Islet of Langerhans (tissue), 1 donor: Measurements from ENCODE around the gene DPF3.

ENCODE experiments used
- FAIRE-seq: peaks from one replicate; lab custom pipeline; 2011; peaks lifted over from hg19 to GRCh38; lab: Jason Lieb, UNC

The DPF3 gene

DNA sequence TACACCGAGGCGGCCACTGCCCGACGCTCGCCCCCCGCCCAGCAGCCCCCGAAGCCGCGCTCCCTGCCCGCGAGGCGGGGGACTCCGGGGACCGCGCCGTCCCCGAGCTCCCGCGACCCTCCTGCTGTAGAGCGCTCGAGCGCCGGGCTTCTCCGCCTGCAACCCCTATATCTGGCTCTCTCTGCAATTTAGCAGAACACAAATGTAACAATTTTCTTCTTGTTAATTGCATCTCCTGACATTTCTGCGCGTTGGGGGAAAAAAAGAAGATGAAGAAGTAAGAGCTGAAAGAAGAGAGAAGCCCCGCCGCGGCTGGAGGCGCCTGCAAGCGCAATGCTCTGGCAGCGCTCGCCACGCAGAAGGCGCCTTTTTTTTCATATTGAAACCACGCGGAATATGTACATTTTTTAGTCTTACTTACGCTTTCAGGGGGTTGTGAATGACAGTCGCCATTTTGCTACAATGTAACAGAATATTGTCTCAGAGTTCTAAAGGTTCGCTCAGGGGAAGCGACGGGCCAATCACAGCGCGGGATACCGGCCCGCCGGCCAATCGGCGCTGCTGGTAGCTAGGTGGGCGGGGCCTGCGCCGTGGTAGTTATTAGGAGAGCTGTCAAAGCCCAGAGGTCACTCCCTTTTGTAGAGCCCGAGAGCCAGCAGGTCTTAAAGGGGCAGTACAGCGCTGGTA is at the start of gene DPF3:
Gene DPF3 (minus strand): TSS at position 466 of the 687 bp plus-strand sequence. CDS start 13 bp downstream, at position 453.
- FAIRE-seq = no peak

DNA sequence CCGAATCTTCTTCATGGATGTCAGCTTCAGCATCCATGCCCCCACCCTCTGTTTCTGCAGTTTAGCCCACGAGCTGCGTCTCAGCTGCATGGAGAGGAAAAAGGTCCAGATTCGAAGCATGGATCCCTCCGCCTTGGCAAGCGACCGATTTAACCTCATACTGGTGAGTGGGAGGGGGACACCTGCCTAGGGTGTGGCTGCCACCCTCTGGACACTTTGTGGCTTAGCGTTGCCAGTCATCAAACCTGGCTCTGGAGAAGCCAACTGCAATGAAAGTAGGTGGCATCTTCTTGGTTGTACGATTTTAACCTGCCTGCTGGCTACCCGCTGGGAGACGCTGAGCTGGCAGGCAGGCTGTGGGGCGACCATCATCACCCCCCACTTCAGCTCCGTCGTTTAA is 49.0 kb upstream of the DPF3 start:
- FAIRE-seq = no peak

DNA sequence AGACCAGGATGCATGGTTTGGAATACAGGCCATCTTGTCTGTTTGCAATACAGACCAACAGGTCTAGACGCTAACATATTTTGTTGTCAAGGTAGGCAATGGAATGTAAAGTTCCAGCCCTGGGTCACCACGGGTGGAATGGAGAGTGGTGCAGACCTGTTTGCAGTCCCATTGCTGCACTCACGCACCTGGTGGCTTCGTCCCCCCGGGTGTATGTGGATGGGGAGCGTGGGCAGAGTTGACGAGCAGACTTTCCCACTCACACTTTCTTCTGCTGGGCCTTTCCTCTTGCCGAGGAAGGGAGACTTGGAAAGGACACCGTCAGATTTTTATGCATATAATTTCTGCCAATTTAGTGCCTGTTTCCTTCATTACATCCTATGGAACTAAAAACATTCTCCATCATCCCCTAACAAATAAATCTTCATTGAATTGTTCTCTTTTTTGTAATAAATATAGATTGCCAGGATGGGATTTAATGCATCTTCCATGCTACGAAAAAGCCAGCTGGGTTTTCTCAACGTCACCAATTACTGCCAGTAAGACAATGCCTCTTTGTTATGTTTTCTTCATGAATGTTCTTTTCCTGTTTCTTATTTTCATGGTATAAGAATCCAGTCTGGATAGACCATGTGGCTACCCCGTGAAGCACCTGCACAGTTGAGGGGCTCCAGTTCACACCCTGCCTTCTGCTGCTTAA is 47.5 kb upstream of the DPF3 start:
- FAIRE-seq = no peak

DNA sequence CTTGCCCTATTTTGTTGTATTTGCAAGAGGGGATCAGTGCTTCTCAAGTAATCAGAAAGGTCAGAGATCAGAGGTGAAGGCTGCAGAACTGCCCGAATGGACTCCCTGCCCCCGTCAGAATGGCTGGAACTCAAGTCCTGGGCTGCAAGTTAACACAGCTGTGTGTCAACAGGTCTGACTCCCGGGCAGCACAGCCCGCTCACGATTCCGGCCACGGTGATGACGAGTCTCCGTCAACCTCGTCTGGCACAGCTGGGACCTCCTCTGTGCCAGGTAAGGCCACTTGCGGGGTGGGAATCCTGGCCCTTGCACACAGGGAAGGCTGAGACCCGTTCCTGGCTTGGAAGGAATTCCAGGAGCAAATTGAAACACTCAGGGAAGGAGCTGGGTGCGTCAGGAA is 45.7 kb upstream of the DPF3 start:
- no peak for FAIRE-seq

DNA sequence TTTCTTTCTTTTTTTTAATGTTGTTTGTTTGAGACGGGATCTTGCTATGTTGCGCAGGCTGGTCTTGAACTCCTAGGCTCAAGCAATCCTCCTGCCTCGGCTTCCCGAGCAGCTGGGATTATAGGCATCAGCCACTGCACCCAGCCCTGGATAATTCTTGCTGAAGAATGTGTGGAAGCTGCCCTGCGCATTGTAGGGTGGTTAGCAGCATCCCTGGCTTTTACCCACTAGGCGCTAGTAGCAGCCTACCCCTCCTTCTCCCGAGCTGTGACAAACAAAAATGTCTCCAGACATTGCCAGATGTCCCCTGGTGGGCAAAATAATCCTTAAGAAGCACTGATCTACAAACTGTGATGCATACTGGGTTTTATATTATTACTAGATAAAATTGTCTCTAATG is 39.0 kb upstream of the DPF3 start:
- FAIRE-seq = no peak

DNA sequence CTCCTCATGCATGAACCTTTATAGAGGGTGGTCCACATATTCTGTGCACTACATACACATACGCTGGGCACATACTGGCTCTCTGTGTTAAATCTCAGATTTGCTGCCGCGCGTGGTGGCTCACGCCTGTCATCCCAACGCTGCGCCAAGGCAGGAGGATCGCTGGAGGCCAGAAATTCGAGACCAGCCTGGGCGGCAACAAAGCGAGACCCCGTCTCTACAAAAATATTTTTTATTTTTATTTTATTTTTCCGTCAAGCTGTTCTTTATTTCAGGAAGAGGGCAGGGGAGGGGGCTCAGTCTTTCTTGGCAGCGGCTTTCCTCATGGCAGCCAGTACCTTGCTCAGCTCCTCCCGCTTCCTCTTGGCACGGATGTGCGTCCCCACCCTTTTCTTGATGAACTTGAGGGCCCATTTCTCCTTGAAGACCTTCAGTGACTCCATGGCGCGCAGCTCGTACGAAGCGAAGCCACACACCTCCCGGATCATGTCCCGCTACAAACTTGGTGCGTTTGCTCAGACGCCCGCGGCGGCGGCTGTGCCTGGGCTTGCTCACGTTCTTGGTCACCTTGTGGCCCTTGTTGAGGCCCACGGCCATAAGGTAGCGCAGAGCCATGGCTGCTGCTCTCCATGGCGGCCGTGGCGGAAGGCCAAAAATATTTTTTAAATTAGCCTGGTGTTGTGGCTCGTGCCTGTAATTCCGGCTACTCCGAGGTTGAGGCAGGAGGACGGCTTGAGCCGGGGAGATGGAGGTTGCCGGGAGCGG is 35.6 kb upstream of the DPF3 start:
- no peak for FAIRE-seq

DNA sequence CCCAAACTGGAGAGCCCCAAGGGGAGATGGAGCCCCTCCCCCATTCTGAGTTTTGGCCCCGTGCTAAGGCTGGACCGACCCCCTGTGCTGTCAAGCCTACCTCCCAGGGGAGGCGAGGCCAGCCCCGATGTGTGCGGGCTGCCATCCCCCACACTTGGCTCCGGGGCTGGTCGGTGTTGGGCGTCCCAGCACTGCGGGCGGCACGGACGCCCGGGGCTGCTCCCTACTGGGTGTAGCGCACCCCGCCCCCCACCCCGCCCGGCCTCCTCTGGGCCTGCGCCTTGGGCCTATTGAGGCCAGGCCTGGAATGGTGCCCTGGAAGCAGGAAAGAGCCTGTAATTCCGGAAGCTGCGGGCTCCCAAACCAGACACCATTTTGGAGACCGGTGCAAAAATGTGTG is 35.0 kb upstream of the DPF3 start:
- no peak for FAIRE-seq

DNA sequence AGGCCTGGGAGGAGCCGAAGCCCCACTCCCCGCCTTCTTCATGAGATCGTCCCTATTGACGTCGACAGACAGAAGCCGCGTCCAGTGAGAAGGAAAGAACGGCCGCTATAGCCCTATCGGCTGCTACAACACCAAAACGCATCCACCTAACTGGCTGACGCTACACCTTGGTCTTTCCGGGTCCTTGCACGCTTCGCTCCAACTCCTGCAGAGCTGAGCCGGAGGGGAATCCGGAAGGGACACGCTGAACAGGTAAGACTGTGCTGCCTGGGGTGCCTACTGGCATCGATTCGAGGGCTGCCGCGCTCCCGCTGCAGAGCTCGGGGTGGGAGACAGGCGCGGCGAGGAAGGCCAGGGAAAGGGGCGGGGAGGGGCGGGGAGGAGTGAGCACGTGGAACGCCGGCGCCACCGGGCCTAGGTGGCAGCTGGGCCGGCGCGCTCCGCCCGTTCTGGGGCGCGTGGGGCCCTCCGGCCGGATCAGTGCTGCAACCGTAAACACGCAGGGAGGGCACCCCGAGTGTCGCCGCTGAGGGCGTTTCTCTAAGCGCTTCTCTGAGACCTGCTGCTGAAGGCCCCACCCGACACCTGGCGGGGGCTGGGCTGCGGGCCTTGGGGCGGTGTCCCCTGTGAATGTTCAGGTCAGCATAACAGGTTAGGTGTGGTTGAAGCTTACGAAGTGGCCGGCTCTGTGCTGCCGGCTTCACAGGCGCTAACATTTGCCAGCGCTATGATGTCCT is 32.6 kb upstream of the DPF3 start, which contains the start of gene DCAF4:
Gene DCAF4 (plus strand): TSS at position 173 of the 737 bp plus-strand sequence. CDS start 11,515 bp downstream, outside the sequence.
- peak; percentile 93 for FAIRE-seq

DNA sequence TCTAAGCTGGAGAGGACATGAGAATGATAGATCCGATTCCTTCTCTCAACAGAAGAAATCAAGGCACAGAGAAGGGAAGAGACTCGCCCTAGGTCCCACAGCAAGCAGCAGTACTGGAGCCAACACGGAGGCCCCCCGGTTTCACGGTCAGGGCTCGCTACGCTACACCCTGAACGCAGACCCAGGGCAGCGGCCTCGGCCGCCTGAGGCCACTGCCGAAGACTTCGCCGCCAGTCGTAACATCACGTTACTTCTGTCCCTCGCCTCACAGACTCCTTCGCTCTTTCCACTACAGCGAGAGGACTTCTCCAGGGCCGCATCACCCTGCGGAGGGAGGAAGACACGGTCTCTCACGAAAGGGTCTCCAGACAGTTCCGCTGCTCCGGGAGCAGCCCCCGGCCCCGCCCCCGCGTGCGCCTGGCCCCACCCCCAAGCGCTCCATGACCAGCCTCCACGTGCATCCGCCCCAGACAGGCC is 32.0 kb upstream of the DPF3 start:
- FAIRE-seq = no peak

DNA sequence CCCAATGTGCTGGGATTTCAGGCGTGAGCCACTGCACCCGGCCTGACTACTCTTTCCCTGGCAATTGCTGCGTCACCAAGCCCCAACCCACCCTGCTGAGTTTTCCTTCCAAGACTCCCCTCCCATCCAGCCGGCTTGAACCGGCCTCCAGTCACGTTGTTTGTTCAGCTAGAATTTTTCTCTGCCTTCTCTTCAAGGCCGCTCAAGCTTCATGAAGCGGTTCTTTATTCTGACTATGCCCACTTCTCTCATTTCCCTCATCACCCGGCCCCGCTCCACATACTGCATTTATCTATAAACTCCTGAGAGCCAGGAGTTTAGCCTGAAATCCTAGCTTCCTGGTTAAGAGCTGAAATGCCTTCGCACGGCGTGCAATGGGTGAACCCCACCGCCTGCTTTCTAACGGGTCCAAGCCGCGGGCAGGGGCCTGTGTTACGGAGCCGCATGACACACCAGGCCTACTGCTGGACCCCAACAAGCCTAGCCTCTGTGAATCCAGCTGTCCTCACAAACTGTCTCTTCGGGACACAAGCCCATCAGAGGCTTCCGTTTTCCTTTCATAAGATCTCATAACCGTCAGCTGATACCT is 31.4 kb upstream of the DPF3 start:
- no peak for FAIRE-seq

DNA sequence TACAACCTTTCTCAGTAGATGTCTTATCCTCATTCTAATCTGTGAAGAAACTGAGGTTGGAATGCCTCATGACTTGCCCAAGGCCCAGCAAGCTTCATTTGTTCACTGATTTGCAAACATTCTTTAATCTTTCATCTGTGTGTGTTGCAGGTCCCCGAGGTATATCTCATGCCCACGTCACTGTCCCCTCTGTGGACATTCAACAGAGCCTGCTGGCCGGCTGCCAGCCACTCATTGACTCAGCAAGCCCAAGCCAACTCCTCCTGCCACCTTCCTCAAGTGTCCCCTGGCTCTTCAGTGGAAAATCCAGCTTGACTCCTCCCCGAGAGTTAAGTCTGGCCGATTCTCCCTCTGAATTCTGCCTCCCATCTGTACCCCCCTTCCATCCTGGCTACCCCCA is 30.4 kb upstream of the DPF3 start:
- FAIRE-seq = no peak

DNA sequence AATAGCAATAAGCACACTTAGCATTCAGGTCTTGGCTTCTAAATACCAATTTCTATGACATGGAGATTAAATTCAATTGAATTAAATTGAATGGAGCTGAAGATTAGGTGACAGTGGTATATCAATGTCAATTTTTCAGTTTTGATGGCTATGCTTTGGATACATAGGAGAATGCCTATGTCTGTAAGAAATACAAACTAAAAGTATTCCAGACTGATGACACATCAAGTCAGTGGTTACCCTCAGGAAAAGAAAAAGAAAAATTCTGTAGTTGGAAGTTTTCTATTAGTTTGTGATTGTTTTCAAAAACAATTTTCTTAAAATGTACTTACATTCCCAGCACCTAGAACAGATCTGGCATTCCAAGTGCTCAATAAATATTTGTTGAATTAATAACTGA is 27.5 kb upstream of the DPF3 start:
- no peak for FAIRE-seq

DNA sequence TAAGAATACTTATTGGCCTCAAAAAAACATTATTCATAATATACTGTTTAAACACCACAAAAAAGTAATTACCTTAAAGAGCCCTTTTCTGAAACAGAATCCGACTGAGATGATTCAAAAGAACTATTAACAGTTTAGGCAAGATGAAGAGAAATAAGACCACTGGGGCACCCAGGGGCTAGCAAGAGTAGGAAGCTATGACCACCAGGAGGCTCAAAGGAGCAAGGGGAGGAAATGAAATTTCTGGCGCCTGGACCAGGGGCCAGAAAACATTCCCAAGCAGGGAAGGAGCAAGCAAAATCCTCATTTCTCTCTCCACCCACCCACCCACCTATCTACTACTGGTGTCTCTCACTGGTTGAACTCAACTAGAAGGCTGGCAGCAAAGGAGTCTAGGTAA is 26.1 kb upstream of the DPF3 start:
- FAIRE-seq = no peak

DNA sequence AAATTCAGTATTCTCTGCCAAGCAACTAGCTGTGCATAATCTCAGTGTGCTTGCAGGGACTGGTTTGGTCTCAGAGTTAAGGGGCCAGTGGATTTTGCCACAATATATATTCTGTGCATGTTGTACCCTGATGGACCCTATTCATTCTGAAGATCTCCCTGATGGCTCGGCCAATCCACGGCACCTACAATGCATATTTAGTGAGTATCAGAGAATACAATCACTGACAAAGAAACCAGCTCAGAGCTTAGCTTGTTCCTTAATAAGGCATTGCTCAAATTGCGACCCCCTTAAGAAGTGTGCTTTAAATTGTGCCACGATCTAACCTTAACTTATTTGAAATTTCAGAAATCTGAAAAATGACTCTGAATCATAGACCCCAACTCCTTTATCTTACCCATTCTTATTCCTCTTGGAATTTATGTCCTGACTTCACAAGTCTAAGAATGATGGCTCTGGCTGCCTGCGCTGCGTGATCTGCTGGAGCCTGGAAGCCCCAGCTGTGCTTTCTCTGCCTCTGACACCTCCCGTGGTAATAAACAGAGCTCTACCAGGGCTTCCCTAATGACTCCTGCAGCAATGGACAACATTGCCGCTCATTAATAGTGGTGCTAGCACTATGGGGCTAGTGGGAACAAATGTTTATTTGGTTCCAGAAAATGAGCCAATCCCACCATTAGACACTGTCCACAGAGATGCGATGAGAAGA is 23.3 kb upstream of the DPF3 start:
- FAIRE-seq = no peak

DNA sequence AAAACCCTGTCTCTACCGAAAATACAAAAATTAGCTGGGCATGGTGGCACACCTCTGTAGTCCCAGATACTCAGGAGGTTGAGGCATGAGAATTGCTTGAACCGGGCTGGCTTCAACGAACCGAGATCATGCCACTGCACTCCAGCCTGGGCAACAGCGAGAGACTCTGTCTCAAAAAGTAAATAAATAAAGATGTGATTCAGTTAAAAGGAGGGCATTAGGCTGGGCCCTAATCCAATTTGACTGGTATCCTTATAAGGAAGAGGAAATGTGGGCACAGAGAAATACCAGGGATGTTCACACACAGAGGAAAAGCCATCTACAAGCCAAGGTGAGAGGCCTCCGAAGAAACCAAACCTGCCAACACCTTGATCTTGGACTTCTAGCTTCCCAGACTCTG is 22.3 kb upstream of the DPF3 start:
- FAIRE-seq = no peak

DNA sequence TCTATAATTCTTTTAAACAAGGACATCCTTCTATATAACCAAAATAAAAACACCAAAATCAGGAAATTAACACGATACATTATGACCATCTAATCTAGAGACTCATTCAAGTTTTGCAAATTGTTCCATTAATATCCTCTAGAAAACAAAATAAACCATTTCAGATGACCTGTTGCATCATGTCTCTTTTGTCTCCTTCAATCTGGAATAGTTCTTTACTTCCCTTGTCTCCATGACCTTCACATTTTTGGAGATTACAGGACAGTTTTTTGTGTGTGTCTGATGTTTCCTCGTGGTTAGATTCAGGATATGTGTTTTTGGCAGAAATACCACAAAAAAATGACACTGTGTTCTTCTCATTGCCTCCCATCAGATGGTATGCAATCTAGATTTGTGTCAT is 19.9 kb upstream of the DPF3 start:
- FAIRE-seq = no peak

DNA sequence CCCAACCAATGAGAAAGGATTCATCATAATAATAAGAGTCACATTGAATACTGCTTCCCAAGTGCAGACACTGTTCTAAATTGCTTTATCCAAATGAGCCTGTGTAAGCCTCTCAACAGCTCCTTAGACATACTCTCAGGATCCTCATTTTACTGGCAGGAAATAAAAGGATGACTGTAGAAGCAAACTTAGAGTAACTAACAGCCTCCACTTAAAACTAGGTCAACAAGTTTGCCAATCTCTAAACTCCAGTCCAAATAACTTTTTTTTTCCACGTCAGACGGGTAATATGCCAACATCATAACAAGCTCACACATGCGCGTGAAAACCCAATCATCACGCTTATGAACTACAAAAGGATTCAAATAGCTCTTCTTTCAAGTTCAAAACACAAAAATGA is 15.3 kb upstream of the DPF3 start:
- no peak for FAIRE-seq

DNA sequence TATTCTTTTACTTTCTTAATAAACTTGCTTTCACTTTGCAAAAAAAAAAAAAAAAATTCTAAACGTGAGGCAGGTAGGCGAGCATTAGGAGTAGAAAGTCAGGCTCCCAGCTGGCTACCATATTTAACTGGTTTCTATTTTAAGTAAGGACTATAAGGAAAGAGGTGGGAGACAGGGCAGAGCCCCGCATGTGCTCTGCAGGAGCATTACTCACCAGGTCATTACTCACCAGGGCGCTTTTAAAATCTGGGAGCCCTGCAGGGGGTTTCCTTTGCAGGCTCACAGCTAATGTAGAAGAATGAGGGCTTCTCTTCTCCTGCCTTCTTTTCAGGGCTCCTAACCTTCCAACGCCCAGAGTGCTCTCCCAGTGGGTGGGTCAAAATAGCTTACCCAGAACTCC is 14.0 kb upstream of the DPF3 start:
- FAIRE-seq = no peak

DNA sequence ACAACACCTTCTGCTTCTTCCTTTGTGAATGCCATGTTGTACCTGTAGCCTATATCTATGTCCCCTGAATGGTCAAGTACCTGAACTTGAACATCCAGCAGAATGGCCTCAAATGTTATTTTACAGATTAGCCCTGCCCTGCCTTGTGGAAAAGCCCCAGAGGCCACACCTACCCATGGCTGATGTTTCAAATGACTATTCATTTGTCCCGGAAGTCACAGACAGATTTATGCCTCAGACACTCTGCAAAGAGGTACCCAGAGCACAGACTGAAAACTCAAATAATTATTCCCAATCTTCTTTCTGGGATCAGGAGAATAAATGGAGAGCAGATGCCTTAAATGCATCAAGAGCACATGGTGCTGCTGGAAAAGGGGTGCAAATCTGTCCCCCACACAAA is 13.0 kb upstream of the DPF3 start:
- no peak for FAIRE-seq

DNA sequence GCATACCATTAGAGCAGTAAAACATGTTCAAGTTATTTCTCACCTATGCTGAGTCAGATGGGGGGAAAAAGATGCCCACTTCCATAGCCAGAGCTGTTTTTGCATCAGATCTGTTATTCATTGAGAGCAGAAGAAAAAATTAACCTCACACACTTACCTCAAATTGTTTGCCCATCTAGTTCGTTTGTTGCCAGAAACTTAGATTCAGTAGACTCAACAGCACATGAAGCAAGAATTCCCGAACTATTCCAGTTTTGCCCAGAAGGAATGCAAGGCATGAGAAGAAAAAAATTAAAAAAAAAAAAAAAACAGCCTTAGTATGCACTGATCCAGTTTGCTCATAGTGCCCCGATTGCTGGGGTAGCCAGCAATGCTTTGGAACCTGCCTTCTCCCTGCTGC is 12.4 kb upstream of the DPF3 start:
- no peak for FAIRE-seq

DNA sequence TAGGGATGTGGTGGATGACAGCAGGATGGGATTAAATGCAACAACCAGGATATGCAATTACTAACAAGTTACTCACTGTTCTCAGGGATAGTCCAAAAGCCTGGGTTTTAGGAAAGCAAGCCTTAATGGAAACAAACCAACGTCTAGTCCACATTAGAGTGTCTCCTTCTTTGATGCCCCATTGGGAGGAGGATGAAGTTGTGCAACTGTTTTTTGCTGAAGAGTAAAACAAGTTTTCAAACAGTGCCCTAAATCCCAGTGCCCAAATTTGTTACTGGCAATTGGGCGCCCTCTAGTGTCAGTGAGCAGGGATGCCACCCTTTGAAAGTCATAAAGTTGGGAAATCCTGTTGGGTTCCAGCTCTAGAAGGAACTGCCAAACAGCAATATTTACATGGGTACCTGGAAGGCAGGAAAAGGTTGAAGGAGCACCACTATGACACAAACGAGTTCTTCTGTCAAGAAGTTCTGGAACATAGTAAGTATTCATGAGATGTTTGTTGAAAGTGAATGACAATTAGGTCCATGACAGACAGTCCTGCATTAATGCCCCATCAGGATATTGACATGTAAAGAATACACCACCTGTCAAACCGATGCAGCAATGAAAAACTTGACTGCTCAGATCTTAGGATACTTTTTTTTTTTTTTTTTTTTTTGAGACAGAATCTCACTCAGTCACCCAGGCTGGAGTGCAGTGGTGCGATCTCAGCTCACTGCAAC is 11.1 kb upstream of the DPF3 start:
- no peak for FAIRE-seq
